GF-D8 (cell line): ENCODE measurements around the gene CHAT.

Source experiments
- DNase-seq: peaks from one replicate; lab custom pipeline; 2025; lab: John Stamatoyannopoulos, UW

CHAT gene

GRCh38 chr10:49613882-49614241, at the start of gene CHAT:
Gene CHAT (plus strand): TSS chr10:49614037. CDS start chr10:49614190, 153 bp downstream.
- DNase-seq, result no peak

GRCh38 chr10:49564461-49565009, 49.3 kb upstream of the CHAT start:
- no peak for DNase-seq

- no peak for DNase-seq
These were observed 46.0 kb upstream of the CHAT start for GRCh38 chr10:49567810-49568209.

- no peak for DNase-seq
These were observed 45.6 kb upstream of the CHAT start for GRCh38 chr10:49568235-49568634.

- no peak for DNase-seq
These were observed 44.7 kb upstream of the CHAT start for GRCh38 chr10:49569031-49569631.

- no peak for DNase-seq
These were observed 42.4 kb upstream of the CHAT start for GRCh38 chr10:49571388-49571787.

- no peak for DNase-seq
These were observed 41.2 kb upstream of the CHAT start for GRCh38 chr10:49572594-49573114.

GRCh38 chr10:49575489-49576072, 38.3 kb upstream of the CHAT start:
- DNase-seq, result no peak

- no peak for DNase-seq
These were observed 36.5 kb upstream of the CHAT start for GRCh38 chr10:49577182-49577925.

GRCh38 chr10:49578392-49578791, 35.4 kb upstream of the CHAT start:
- DNase-seq, result no peak

GRCh38 chr10:49579621-49580020, 34.2 kb upstream of the CHAT start:
- no peak for DNase-seq

GRCh38 chr10:49585387-49585786, 28.4 kb upstream of the CHAT start:
- DNase-seq, result no peak

GRCh38 chr10:49587981-49588380, 25.9 kb upstream of the CHAT start:
- DNase-seq, result no peak

- peak; percentile 10 for DNase-seq
These were observed 20.9 kb upstream of the CHAT start for GRCh38 chr10:49592726-49593563.

GRCh38 chr10:49593564-49593875, 20.3 kb upstream of the CHAT start:
- no peak for DNase-seq

GRCh38 chr10:49593998-49594397, 19.8 kb upstream of the CHAT start:
- no peak for DNase-seq

GRCh38 chr10:49594594-49594993, 19.2 kb upstream of the CHAT start:
- no peak for DNase-seq

- no peak for DNase-seq
These were observed 18.7 kb upstream of the CHAT start for GRCh38 chr10:49595003-49595712.

GRCh38 chr10:49595713-49596492, 17.9 kb upstream of the CHAT start:
- no peak for DNase-seq

GRCh38 chr10:49596493-49596809, 17.4 kb upstream of the CHAT start:
- DNase-seq, result no peak

- no peak for DNase-seq
These were observed 17.0 kb upstream of the CHAT start for GRCh38 chr10:49596836-49597235.
